HUES6 (cell line): ENCODE measurements around the gene SNX15.

Experiments used
- H3K27ac ChIP-seq: 2 replicates; pipeline ENCODE4 v1.7.0; 2013; ENCODE audit warnings: low read depth, mild to moderate bottlenecking, low read length, inconsistent platforms
- H3K27me3 ChIP-seq: 2 replicates; pipeline ENCODE4 v1.6.1; 2013; ENCODE audit warnings: low read length; ENCODE audit not compliant: control insufficient read depth, insufficient read depth
- H3K36me3 ChIP-seq: 2 replicates; pipeline ENCODE4 v1.6.1; 2013; ENCODE audit warnings: low read length; ENCODE audit not compliant: control insufficient read depth, insufficient read depth
- H3K4me1 ChIP-seq: 2 replicates; pipeline ENCODE4 v1.6.1; 2013; ENCODE audit warnings: low read length; ENCODE audit not compliant: control insufficient read depth, insufficient read depth
- H3K4me3 ChIP-seq: 2 replicates; pipeline ENCODE4 v1.5.1; 2013; ENCODE audit warnings: low read depth, low read length
- H3K9ac ChIP-seq: one replicate; pipeline ENCODE4 v1.6.1; 2013; ENCODE audit warnings: mild to moderate bottlenecking, low read length
- H3K9me3 ChIP-seq: 2 replicates; pipeline ENCODE4 v1.6.1; 2013; ENCODE audit warnings: low read depth, low read length; ENCODE audit not compliant: control insufficient read depth, insufficient read depth

SNX15 gene

DNA sequence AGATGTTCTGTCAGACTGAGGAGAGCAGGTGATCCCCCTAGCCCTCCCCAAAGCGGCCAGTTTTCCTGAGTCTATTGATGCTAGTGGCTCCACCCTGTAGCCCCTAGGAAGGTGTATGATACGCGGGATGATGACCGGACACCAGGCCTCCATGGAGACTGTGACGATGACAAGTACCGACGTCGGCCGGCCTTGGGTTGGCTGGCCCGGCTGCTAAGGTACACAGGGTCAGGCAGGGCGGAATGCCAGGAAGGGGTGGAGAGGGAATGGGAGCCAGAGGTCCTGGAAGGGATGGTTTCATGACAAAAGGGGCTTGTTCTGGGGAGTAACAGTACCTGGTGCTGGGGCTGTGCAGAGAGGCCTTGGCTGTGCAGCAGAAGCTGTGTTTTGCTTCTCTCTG, 60.0 kb downstream of the SNX15 start:
- Histone ChIP-seq H3K9ac (no peak overlapping the region), H3K36me3 (peaks cover 50% of the 10 kb centered on the region), H3K4me3 (no peak overlapping the region), H3K27ac (no peak overlapping the region), H3K9me3 (no peaks in the 10 kb centered on the region), H3K4me1 (peaks cover 6% of the 10 kb centered on the region), H3K27me3 (no peaks in the 10 kb centered on the region)

DNA sequence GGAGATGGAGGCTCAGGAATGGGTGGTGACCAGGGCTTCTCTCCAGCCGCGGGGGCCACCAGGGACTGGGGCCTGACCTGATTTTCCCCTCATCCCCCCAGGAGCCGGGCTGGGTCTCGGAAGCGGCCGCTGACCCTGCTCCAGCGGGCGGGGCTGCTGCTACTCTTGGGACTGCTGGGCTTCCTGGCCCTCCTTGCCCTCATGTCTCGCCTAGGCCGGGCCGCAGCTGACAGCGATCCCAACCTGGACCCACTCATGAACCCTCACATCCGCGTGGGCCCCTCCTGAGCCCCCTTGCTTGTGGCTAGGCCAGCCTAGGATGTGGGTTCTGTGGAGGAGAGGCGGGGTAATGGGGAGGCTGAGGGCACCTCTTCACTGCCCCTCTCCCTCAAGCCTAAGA, 60.6 kb downstream of the SNX15 start:
- Histone ChIP-seq H3K27ac (no peak overlapping the region), H3K9me3 (no peaks in the 10 kb centered on the region), H3K9ac (no peak overlapping the region), H3K4me1 (peaks cover 3% of the 10 kb centered on the region), H3K36me3 (peaks cover 47% of the 10 kb centered on the region), H3K27me3 (no peaks in the 10 kb centered on the region), H3K4me3 (no peak overlapping the region)

DNA sequence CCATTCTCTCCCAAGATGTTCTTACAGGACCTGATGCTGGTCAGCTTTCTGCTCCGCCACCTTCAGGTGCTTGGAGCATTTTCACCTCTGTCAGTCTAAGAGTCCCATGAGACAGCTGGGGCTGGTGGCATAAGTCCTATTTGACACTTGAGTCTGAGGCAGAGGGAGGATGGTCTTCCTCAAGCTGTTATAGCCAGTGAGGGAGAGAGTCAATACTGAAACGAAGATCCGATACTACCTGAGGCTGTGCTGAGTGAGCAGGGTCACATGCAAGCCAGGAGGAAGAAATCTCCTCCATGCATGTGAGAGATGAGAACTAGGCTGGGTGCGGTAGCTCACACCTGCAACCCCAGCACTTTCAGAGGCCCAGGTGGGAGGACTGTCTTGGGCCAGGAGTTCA, 62.4 kb downstream of the SNX15 start:
- Histone ChIP-seq H3K27me3 (no peaks in the 10 kb centered on the region), H3K36me3 (peaks cover 43% of the 10 kb centered on the region), H3K4me3 (no peak overlapping the region), H3K9ac (no peak overlapping the region), H3K27ac (no peak overlapping the region), H3K4me1 (no peaks in the 10 kb centered on the region), H3K9me3 (no peaks in the 10 kb centered on the region)
